Activated CD4-positive, alpha-beta T cell treated with anti-CD3 and anti-CD28 coated beads for 36 hours (primary cell): Measurements from ENCODE around the gene MEGF9. TPM values are rescaled to one million over a fixed set of nuclear protein-coding genes. Genes with fewer than 3 reads are reported as not detected.

Experiments used
- ATAC-seq: fragments of 200-7000 bp; cut with Tn5 transposase; one replicate; pipeline ENCODE4 v1.10.0; 2021; ENCODE audit warnings: mild to moderate bottlenecking, moderate library complexity
- CTCF ChIA-PET: fragments of 350-600 bp; sonication (Branson Sonifier 250); formaldehyde crosslinking; loops from one replicate; lab custom pipeline; 2021; ENCODE audit warnings: antibody characterized with exemption; lab: Charles Lee
- POLR2A ChIA-PET: fragments of 350-600 bp; sonication (Branson Sonifier 250); formaldehyde crosslinking; loops from one replicate; lab custom pipeline; 2021; ENCODE audit warnings: antibody characterized with exemption, inconsistent platforms; lab: Charles Lee
- DNase-seq: peaks from one replicate; pipeline ENCODE4 v3.0.0-alpha.2; 2020
- H3K27ac Mint-ChIP-seq: one replicate; pipeline ENCODE4 v1.8.0; 2021; ENCODE audit warnings: mixed read lengths
- H3K27me3 Mint-ChIP-seq: one replicate; pipeline ENCODE4 v1.8.0; 2021; ENCODE audit warnings: mixed read lengths
- H3K36me3 Mint-ChIP-seq: one replicate; pipeline ENCODE4 v1.8.0; 2021; ENCODE audit warnings: low read depth, mixed read lengths
- H3K4me1 Mint-ChIP-seq: one replicate; pipeline ENCODE4 v1.8.0; 2021; ENCODE audit warnings: mixed read lengths
- H3K4me3 Mint-ChIP-seq: one replicate; pipeline ENCODE4 v1.8.0; 2021; ENCODE audit warnings: mild to moderate bottlenecking, moderate library complexity, mixed read lengths
- H3K9me3 Mint-ChIP-seq: one replicate; pipeline ENCODE4 v1.8.0; 2021; ENCODE audit warnings: low read depth, mixed read lengths
- intact Hi-C, 2 experiments: fragments of 100-400 bp; cut with DNase I in 1 of 2; cut with micrococcal nuclease in 1 of 2; formaldehyde crosslinking; loops; one replicate each; pipeline versions ENCODE4 v1.14.2 to v1.15.1; 2022 to 2024; cut with DNase I, micrococcal nuclease
- total RNA-seq, 2 experiments: library from RNA; stranded (reverse); gene quantifications; one replicate each; pipeline ENCODE4 v1.2.3, GENCODE V29; 2021

MEGF9 gene
- total RNA-seq, 2 experiments from 2014 or later = 3.3 to 3.6 TPM

DNA sequence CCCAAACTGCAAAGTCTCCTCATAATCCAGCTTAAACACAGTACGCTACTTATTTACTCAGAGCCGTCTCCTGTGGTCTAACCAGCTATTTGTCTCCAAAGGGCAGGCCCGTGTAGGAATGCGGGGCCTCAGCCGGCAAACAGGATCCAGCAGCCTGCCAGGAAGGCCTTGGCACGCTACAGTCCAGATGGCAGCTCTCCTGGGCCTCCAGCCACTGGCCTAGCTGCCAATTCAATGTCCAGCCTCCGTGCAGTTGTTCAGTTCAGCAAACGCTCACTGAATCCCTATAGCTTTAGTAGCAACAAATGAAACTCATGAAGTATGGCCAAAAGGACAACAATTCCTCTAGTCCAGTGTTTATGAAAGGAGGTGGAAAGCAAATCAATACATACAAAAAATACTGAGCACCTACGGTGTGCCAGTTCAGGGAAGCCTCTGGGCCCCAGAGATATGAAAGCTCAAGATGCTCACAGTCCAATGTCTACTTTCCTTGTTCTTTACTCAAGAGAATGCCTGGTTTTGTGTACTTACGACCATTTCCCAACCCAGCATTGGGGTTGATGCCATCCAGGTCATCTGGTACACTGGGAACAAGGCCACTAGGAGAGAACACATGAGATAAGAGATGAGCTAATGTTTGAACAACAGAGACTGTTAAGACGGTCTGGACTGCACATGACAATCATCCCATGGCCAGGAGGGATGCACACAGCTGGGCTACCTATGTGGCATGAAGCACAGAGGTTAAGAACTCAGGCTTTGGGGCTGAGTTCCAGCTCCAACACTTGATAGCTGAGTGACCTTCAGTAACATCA, 142.6 kb downstream of the MEGF9 start:
- Mint-ChIP-seq H3K27me3 (no peaks in the 10 kb centered on the region), H3K9me3 (no peaks in the 10 kb centered on the region), H3K27ac (no peak overlapping the region), H3K4me1 (peaks cover 8% of the 10 kb centered on the region), H3K36me3 (peaks cover 33% of the 10 kb centered on the region), H3K4me3 (no peak overlapping the region)
- DNase-seq (no peak), ATAC-seq (no peak)
- intact Hi-C loops = no loop called here
- ChIA-PET POLR2A (no interaction called here), CTCF (interaction anchor here (1.1 kb wide), 1 partner anchor 13 kb away, joined by 3 read pairs; no protein-coding TSS in a partner anchor)

DNA sequence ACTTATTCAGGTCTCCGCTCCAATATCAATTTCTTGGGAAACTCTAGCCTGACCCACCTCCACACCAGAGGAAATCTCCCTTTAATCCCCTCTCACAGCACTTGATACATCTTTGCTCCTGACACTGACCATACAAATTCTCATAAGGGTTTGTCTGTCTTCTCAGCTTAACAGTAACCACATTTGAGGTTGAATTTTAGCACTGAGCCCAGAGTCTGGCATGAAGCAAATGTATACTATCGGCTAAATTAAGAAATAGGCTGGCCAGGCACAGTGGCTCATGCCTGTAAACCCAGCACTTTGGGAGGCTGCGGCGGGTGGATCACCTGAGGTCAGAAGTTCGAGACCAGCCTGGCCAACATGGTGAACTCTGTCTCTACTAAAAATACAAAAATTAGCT, 144.0 kb downstream of the MEGF9 start:
- Mint-ChIP-seq H3K4me1 (peaks cover 8% of the 10 kb centered on the region), H3K27me3 (no peaks in the 10 kb centered on the region), H3K4me3 (no peak overlapping the region), H3K9me3 (no peaks in the 10 kb centered on the region), H3K36me3 (peaks cover 41% of the 10 kb centered on the region), H3K27ac (no peak overlapping the region)
- intact Hi-C loops = no loop called here
- CTCF ChIA-PET = no interaction called here
- ATAC-seq = no peak
- no peak for DNase-seq
- POLR2A ChIA-PET = no interaction called here

DNA sequence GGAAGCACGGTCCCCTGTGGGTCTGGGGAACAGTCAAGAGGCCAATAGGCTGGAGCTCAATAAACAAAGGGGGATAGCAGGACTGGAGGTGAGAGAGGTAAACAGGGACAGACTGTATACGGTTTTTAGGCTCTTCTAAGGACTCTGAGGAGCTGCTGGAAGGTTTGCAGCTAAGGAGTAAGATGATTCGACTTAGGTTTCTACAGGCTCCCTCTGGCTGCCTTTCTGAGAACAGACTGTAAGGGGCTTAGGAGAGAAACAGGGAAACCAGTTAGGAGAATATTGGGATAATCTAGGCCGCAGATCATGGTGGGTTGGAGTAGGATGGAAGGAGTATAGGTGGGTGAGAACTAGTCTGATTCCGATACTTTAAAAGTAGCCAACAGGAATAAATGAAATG, 144.7 kb downstream of the MEGF9 start:
- CTCF ChIA-PET = interaction anchor here (0.5 kb wide), 1 partner anchor 26 kb away, joined by 3 read pairs; no protein-coding TSS in a partner anchor
- POLR2A ChIA-PET = interaction anchor here (0.6 kb wide), 1 partner anchor 13 kb away, joined by 7 read pairs; no protein-coding TSS in a partner anchor
- Mint-ChIP-seq H3K9me3 (no peaks in the 10 kb centered on the region), H3K4me3 (no peak overlapping the region), H3K4me1 (peaks cover 10% of the 10 kb centered on the region), H3K27ac (no peak overlapping the region), H3K27me3 (no peaks in the 10 kb centered on the region), H3K36me3 (peaks cover 44% of the 10 kb centered on the region)
- DNase-seq = no peak
- intact Hi-C loops = no loop called here
- no peak for ATAC-seq

DNA sequence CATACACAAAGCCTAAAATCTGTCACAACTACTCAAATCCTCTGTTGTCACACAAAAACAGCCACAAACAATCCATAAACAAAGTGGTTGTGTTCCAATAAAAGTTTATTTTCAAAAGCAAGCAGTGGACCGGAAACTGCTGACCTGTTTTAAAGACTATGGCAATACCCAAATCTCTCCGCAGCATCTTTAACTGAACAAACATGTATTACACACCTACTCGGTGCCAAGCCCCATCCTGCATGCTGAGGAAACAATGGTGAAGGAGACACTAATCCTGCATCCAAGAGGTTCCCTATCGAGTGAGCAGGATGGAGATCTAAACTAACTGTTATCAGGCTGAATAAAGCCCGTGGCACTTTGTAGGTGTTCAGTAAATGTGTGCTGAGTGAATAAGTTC, 145.5 kb downstream of the MEGF9 start:
- H3K36me3 Mint-ChIP-seq = peaks cover 46% of the 10 kb centered on the region
- DNase-seq (no peak), ATAC-seq (no peak)
- intact Hi-C loops = no loop called here
- ChIA-PET CTCF (interaction anchor here (0.5 kb wide), 1 partner anchor 27 kb away, joined by 3 read pairs; no protein-coding TSS in a partner anchor), POLR2A (no interaction called here)
- no peak overlapping the region for H3K27ac Mint-ChIP-seq
- no peak overlapping the region for H3K4me3 Mint-ChIP-seq
- H3K27me3 Mint-ChIP-seq = no peaks in the 10 kb centered on the region
- peaks cover 8% of the 10 kb centered on the region for H3K4me1 Mint-ChIP-seq
- no peaks in the 10 kb centered on the region for H3K9me3 Mint-ChIP-seq

DNA sequence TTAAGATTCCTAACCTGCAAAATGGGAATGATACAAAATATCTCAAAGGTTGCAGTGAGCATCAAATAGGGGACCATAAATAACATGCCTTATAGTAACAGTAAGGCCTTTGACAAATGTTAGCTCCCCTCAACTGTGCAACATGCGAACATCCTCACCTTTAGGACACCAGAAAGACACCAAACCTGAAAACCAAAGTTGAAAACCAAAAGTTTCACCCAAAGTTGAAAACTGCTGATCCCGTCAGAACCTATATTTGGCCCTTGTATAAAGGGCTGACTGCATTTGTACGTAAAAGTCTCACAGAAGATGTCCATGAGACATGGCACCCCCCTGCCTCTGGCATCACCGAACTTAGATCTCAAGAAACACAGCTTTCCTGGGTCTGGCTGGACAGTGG, 146.4 kb downstream of the MEGF9 start:
- intact Hi-C loops = no loop called here
- H3K27me3 Mint-ChIP-seq = no peaks in the 10 kb centered on the region
- ChIA-PET POLR2A (no interaction called here), CTCF (no interaction called here)
- H3K27ac Mint-ChIP-seq = no peak overlapping the region
- ATAC-seq (no peak), DNase-seq (no peak)
- peaks cover 54% of the 10 kb centered on the region for H3K36me3 Mint-ChIP-seq
- H3K4me3 Mint-ChIP-seq = no peak overlapping the region
- no peaks in the 10 kb centered on the region for H3K9me3 Mint-ChIP-seq
- peaks cover 8% of the 10 kb centered on the region for H3K4me1 Mint-ChIP-seq

DNA sequence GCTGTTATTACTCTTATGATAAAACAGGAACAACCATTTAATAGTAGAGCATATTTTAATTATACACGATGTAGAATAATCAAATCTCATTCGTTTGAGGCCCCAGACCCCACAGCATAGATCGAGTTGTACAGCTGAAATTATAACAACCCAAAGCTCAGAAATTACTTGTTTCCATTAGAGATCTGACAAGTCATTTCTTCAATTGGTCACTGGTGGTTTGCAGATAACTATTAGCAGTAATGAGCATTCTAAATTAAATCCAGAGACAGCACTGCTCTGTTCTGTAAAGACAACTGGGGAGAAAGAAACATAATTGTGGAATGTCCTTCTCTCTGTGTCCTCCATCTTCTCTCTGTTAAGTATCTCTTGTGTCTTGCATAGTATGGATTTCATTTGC, 147.2 kb downstream of the MEGF9 start:
- CTCF ChIA-PET = interaction anchor here (1.0 to 1.2 kb wide), 2 partner anchors 9 to 33 kb away, joined by 3 to 4 read pairs; no protein-coding TSS in a partner anchor

DNA sequence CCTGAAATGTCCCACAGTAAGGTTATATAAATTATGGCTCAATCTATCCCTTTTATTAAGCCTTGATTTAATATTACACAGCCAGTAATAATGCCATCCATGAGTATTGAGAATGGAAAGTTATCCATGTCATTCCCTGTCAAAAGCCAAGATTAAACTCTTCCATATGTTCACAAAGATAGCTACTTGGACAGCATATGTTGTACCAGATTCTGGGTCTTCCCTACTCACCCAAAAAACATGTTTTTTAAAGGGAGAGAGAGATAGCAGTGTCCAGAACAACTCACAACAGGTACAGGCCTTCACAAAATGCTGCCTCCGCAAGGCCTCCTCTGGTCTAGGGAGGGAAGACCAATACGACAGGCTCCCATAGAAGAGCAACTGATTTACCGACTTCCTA, 149.7 kb downstream of the MEGF9 start:
- H3K9me3 Mint-ChIP-seq = no peaks in the 10 kb centered on the region

More for the DNA sequence above, 147.2 kb downstream of the MEGF9 start:
- Mint-ChIP-seq H3K27ac (no peak overlapping the region), H3K36me3 (peaks cover 57% of the 10 kb centered on the region), H3K9me3 (no peaks in the 10 kb centered on the region), H3K4me3 (no peak overlapping the region), H3K4me1 (peaks cover 8% of the 10 kb centered on the region), H3K27me3 (no peaks in the 10 kb centered on the region)
- intact Hi-C loops = no loop called here
- POLR2A ChIA-PET = no interaction called here
- DNase-seq (no peak), ATAC-seq (no peak)

DNA sequence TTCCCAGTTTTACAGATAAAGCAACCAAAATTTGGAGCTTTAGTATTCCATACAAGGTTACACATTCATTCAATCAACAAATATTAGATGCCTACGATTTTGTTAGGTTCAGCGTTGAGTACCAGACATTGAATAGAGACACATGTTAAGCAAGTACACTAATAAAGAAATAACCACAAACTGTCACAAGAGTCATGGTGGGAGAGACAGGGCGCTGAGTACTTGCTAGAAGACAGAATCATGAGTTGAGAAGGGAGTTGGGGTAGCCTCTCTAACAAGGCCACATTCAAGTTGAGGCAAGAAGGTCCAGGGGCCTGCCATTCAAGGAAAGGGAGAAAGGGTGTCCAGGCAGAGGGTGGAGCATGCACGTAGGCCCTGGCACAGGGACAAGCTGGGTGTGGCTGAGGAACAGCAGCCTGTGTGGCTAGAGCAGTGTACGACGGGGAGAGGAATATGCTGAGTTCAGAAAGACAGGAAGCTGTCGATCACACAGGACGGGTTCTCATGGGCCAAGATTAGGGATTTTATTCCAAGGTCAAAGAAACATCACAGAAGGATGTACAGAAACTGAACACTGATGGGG, 151.3 kb downstream of the MEGF9 start:
- Mint-ChIP-seq H3K27me3 (no peaks in the 10 kb centered on the region), H3K4me3 (no peak overlapping the region), H3K27ac (no peak overlapping the region), H3K36me3 (peaks cover 46% of the 10 kb centered on the region), H3K4me1 (peaks cover 8% of the 10 kb centered on the region), H3K9me3 (no peaks in the 10 kb centered on the region)
- DNase-seq = no peak
- no peak for ATAC-seq
- CTCF ChIA-PET = no interaction called here
- POLR2A ChIA-PET = no interaction called here
- intact Hi-C loops = no loop called here

More for the DNA sequence above, 149.7 kb downstream of the MEGF9 start:
- Mint-ChIP-seq H3K4me1 (peaks cover 8% of the 10 kb centered on the region), H3K36me3 (peaks cover 50% of the 10 kb centered on the region), H3K27ac (no peak overlapping the region), H3K27me3 (no peaks in the 10 kb centered on the region), H3K4me3 (no peak overlapping the region)
- intact Hi-C loops = no loop called here
- ChIA-PET CTCF (interaction anchor here (1.5 kb wide), 1 partner anchor 33 kb away, joined by 4 read pairs; no protein-coding TSS in a partner anchor), POLR2A (no interaction called here)
- ATAC-seq (no peak), DNase-seq (no peak)

DNA sequence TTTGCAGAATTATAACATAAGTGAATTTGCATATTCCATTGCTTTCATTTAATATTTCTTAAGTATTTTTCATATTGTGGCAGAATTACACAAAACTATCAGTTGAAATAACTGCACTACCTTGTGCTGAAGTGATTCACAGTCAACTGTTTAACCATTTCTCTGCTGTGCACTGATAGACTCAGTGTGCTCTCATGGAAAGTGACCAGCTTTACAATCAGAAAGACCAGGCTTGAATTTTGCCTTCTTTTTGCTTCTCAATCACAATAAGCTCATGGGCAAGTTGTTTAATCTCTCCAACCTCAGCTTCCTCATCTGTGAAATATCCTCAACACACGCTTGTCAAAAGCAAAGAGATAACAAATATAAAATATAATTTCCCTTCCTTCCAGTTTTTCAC, 152.6 kb downstream of the MEGF9 start:
- peaks cover 8% of the 10 kb centered on the region for H3K4me1 Mint-ChIP-seq
- H3K36me3 Mint-ChIP-seq = peaks cover 44% of the 10 kb centered on the region
- CTCF ChIA-PET = no interaction called here
- ATAC-seq = no peak
- POLR2A ChIA-PET = no interaction called here
- no peaks in the 10 kb centered on the region for H3K9me3 Mint-ChIP-seq
- no peaks in the 10 kb centered on the region for H3K27me3 Mint-ChIP-seq
- no peak overlapping the region for H3K27ac Mint-ChIP-seq
- H3K4me3 Mint-ChIP-seq = no peak overlapping the region
- DNase-seq = no peak
- intact Hi-C loops = no loop called here

DNA sequence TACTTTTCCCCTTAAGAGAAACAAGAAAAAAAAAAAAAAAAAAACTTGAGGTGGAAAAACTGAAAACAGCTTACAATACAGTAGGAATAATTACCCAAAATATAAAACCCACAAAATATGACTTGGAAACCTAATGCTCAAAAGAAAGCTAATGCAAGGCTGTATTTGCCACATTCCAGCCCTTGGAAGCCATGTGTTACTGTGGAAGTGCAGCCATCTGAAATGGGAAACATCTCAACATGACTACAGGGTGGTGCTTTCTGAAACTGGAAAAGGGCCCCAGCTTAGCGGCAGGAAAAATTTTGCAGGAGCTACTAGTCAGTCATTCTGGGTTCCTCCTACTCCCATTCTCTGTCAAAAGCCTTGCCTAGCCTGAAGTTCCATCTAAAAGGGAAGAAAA, 154.7 kb downstream of the MEGF9 start:
- CTCF ChIA-PET = interaction anchor here (1.1 kb wide), 1 partner anchor 22 kb away, joined by 3 read pairs; no protein-coding TSS in a partner anchor
- DNase-seq (no peak), ATAC-seq (no peak)
- Mint-ChIP-seq H3K27me3 (no peaks in the 10 kb centered on the region), H3K4me1 (no peaks in the 10 kb centered on the region), H3K27ac (no peak overlapping the region), H3K4me3 (no peak overlapping the region), H3K36me3 (peaks cover 39% of the 10 kb centered on the region), H3K9me3 (no peaks in the 10 kb centered on the region)
- intact Hi-C loops = no loop called here
- POLR2A ChIA-PET = no interaction called here

DNA sequence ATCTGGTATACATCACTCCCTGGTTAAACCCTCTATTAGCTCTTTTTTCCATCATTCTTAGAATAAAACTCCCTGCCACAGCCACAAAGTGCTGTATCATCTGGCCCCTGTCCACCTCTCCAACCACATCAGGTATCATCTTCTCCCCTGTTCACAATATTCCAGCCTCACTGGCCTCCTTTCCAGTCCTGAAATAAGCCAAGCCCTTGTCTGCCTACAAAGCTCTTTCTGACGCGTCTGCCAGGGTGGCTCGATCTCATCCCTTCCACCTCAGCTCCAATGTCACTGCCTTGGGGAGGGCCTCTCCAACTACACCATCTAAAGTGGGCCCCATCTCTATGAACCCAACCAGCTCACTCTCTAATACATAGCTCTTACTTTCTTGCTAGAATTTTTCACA, 155.8 kb downstream of the MEGF9 start:
- H3K36me3 Mint-ChIP-seq = peaks cover 36% of the 10 kb centered on the region
- peak overlapping the region; percentile 56 for H3K27ac Mint-ChIP-seq
- H3K4me1 Mint-ChIP-seq = no peaks in the 10 kb centered on the region
- no peaks in the 10 kb centered on the region for H3K9me3 Mint-ChIP-seq
- ATAC-seq (no peak), DNase-seq (no peak)
- intact Hi-C loops = no loop called here
- no peak overlapping the region for H3K4me3 Mint-ChIP-seq
- ChIA-PET POLR2A (no interaction called here), CTCF (interaction anchor here (0.6 to 1.3 kb wide), 4 partner anchors 9 to 566 kb away, joined by 3 to 4 read pairs (median 3); no protein-coding TSS in a partner anchor)
- no peaks in the 10 kb centered on the region for H3K27me3 Mint-ChIP-seq
